SK-N-SH treated with all-trans-retinoic acid at 6 μM for 48 hours (cell line): ENCODE data around the gene APOC3.

Experiments used
- ATAC-seq: fragments of 200-7000 bp; cut with Tn5 transposase; 3 replicates; pipeline ENCODE4 v1.9.1; 2020; ENCODE audit warnings: mild to moderate bottlenecking, moderate library complexity
- ARNTL ChIP-seq: fragments of 450-650 bp; formaldehyde crosslinking; IDR thresholded peaks from 2 replicates; pipeline ENCODE4 v1.5.0; 2020; ENCODE audit warnings: low read depth, mild to moderate bottlenecking, moderate library complexity, borderline replicate concordance
- BACH2 ChIP-seq: fragments of 250-450 bp; sonication (Bioruptor Pico); IDR thresholded peaks from 2 replicates; pipeline ENCODE4 v1.9.0; 2021; ENCODE audit warnings: mild to moderate bottlenecking, borderline replicate concordance
- CREB5 ChIP-seq: fragments of 250-450 bp; sonication (Bioruptor Pico); IDR thresholded peaks from 2 replicates; pipeline ENCODE4 v1.5.1; 2020; ENCODE audit warnings: low read depth, mild to moderate bottlenecking, moderate library complexity
- CSDC2 ChIP-seq: fragments of 250-450 bp; sonication (Bioruptor Pico); IDR thresholded peaks from 2 replicates; pipeline ENCODE4 v1.5.0; 2020; ENCODE audit warnings: mild to moderate bottlenecking, moderate library complexity
- CSRNP3 ChIP-seq: fragments of 250-450 bp; sonication (Bioruptor Pico); IDR thresholded peaks from 2 replicates; pipeline ENCODE4 v1.5.1; 2021; ENCODE audit warnings: mild to moderate bottlenecking, moderate library complexity
- GLIS3 ChIP-seq: fragments of 250-450 bp; sonication (Bioruptor Pico); IDR thresholded peaks from 2 replicates; pipeline ENCODE4 v1.5.0; 2020; ENCODE audit warnings: mild to moderate bottlenecking, moderate library complexity
- ISL1 ChIP-seq: fragments of 250-450 bp; sonication (Bioruptor Pico); IDR thresholded peaks from 2 replicates; pipeline ENCODE4 v2.1.2; 2022; ENCODE audit warnings: mild to moderate bottlenecking, moderate library complexity
- POU6F1 ChIP-seq: fragments of 250-450 bp; sonication (Bioruptor Pico); IDR thresholded peaks from 2 replicates; pipeline ENCODE4 v1.8.0; 2021; ENCODE audit warnings: low read depth, mild to moderate bottlenecking, moderate library complexity, borderline replicate concordance
- PPARA ChIP-seq: fragments of 250-450 bp; sonication (Bioruptor Pico); IDR thresholded peaks from 2 replicates; pipeline ENCODE4 v1.5.0; 2020; ENCODE audit warnings: mild to moderate bottlenecking, borderline replicate concordance
- SNAI2 ChIP-seq: fragments of 250-450 bp; sonication (Bioruptor Pico); IDR thresholded peaks from 2 replicates; pipeline ENCODE4 v1.5.0; 2020; ENCODE audit warnings: mild to moderate bottlenecking, moderate library complexity
- TCF4 ChIP-seq: fragments of 250-450 bp; sonication (Bioruptor Pico); IDR thresholded peaks from 2 replicates; pipeline ENCODE4 v1.8.0; 2021; ENCODE audit warnings: mild to moderate bottlenecking, moderate library complexity, borderline replicate concordance
- TOX ChIP-seq: fragments of 250-450 bp; sonication (Bioruptor Pico); IDR thresholded peaks from 2 replicates; pipeline ENCODE4 v1.8.0; 2021; ENCODE audit warnings: mild to moderate bottlenecking, moderate library complexity, borderline replicate concordance
- TSHZ2 ChIP-seq: fragments of 250-450 bp; sonication (Bioruptor Pico); IDR thresholded peaks from 2 replicates; pipeline ENCODE4 v1.5.0; 2020; ENCODE audit warnings: mild to moderate bottlenecking, moderate library complexity
- ZC3H10 ChIP-seq: fragments of 250-450 bp; sonication (Bioruptor Pico); IDR thresholded peaks from 2 replicates; pipeline ENCODE4 v1.5.1; 2021; ENCODE audit warnings: mild to moderate bottlenecking, moderate library complexity
- ZFP3 ChIP-seq: fragments of 250-450 bp; sonication (Bioruptor Pico); IDR thresholded peaks from 2 replicates; pipeline ENCODE4 v1.5.0; 2020; ENCODE audit warnings: mild to moderate bottlenecking, moderate library complexity
- ZFP30 ChIP-seq: fragments of 450-650 bp; formaldehyde crosslinking; IDR thresholded peaks from 2 replicates; pipeline ENCODE4 v1.5.0; 2022; ENCODE audit warnings: mild to moderate bottlenecking, moderate library complexity
- ZNF565 ChIP-seq: fragments of 450-650 bp; formaldehyde crosslinking; conservative IDR thresholded peaks from 2 replicates; pipeline ENCODE4 v1.5.0; 2020; ENCODE audit warnings: low read depth, mild to moderate bottlenecking, moderate library complexity
- ZNF8 ChIP-seq: fragments of 450-650 bp; formaldehyde crosslinking; IDR thresholded peaks from 2 replicates; pipeline ENCODE4 v1.5.0; 2020; ENCODE audit warnings: mild to moderate bottlenecking, moderate library complexity

Gene APOC3

GRCh38 chr11:116811194-116811593 is 18.5 kb upstream of the APOC3 start (continued):
- TF ChIP-seq TCF4 (CRISPR knock-in tag) (no peak), ISL1 (CRISPR knock-in tag) (no peak), GLIS3 (no peak), ARNTL (CRISPR knock-in tag) (no peak)

GRCh38 chr11:116812109-116812508 is 17.6 kb upstream of the APOC3 start:
- no peak for ATAC-seq
- TF ChIP-seq ISL1 (CRISPR knock-in tag) (no peak), ZFP30 (CRISPR knock-in tag) (no peak), GLIS3 (no peak), ZNF8 (CRISPR knock-in tag) (no peak), ARNTL (CRISPR knock-in tag) (no peak), PPARA (no peak)

- ATAC-seq, result no peak
These were observed 16.5 kb upstream of the APOC3 start for GRCh38 chr11:116813170-116813569.

GRCh38 chr11:116813781-116814471 is 15.8 kb upstream of the APOC3 start:
- TF ChIP-seq POU6F1 (CRISPR knock-in tag) (no peak), ZFP30 (CRISPR knock-in tag) (no peak), PPARA (no peak), ARNTL (CRISPR knock-in tag) (no peak), CREB5 (CRISPR knock-in tag) (no peak), TCF4 (CRISPR knock-in tag) (no peak), TSHZ2 (CRISPR knock-in tag) (no peak), CSRNP3 (CRISPR knock-in tag) (no peak), ISL1 (CRISPR knock-in tag) (no peak), ZNF565 (CRISPR knock-in tag) (no peak), TOX (CRISPR knock-in tag) (no peak), SNAI2 (no peak), ZC3H10 (CRISPR knock-in tag) (no peak)
- TF ChIP-seq, all 23 proteins: peak for 0
- no peak for ATAC-seq

More at GRCh38 chr11:116813170-116813569, 16.5 kb upstream of the APOC3 start:
- TF ChIP-seq TCF4 (CRISPR knock-in tag) (no peak), CSDC2 (CRISPR knock-in tag) (no peak), ZFP30 (CRISPR knock-in tag) (no peak), ZFP3 (CRISPR knock-in tag) (no peak), TOX (CRISPR knock-in tag) (no peak), ARNTL (CRISPR knock-in tag) (no peak), BACH2 (CRISPR knock-in tag) (no peak), SNAI2 (no peak), ISL1 (CRISPR knock-in tag) (no peak), PPARA (no peak), GLIS3 (no peak), ZNF565 (CRISPR knock-in tag) (no peak), CREB5 (CRISPR knock-in tag) (no peak), ZC3H10 (CRISPR knock-in tag) (no peak)
